ENCODE data around the gene MBTPS2.

GRCh38 chrX:21907260-21907659 is 67.8 kb downstream of the MBTPS2 start:
- TF ChIP-seq U2AF1 (optimal IDR thresholded peaks at IDR 0.05; ENCODE audit: low read depth, low read length) (no peak), CTCF (IDR thresholded peaks at IDR 0.05 in 2 of 3, conservative IDR thresholded peaks at IDR 0.05 in 1 of 3; ENCODE audit: insufficient read depth in 2 of 3, low read depth in 1 of 3, low read length in 3 of 3) (no peak), CBX2 (IDR thresholded peaks at IDR 0.05; ENCODE audit: insufficient read depth, low read length, poor library complexity, severe bottlenecking) (no peak), RAD21 (CRISPR knock-in tag; conservative IDR thresholded peaks at IDR 0.05 in 1 of 2, IDR thresholded peaks at IDR 0.05 in 1 of 2) (no peak), DLX4 (CRISPR knock-in tag; IDR thresholded peaks at IDR 0.05) (no peak), EZH2 (IDR thresholded peaks at IDR 0.05; ENCODE audit: borderline replicate concordance, low read depth, low read length) (no peak), SLC30A9 (CRISPR knock-in tag; IDR thresholded peaks at IDR 0.05) (no peak), L3MBTL2 (IDR thresholded peaks at IDR 0.05) (no peak), TAF15 (IDR thresholded peaks at IDR 0.05; ENCODE audit: low read depth, low read length) (no peak), CBFB (CRISPR knock-in tag; IDR thresholded peaks at IDR 0.05) (no peak), ZNF696 (CRISPR knock-in tag; conservative IDR thresholded peaks at IDR 0.05) (no peak), JUNB (CRISPR knock-in tag; conservative IDR thresholded peaks at IDR 0.05) (no peak), CUX1 (CRISPR knock-in tag; IDR thresholded peaks at IDR 0.05) (no peak), FOSL1 (tag; conservative IDR thresholded peaks at IDR 0.05) (no peak)

Data from K562 (cell line).